Esophagus muscularis mucosa (tissue), 4 donors: ENCODE measurements around the gene MESP1. TPM values are rescaled to one million over a fixed set of nuclear protein-coding genes. Genes with fewer than 3 reads are reported as not detected.
"Not testable (repeated sequence)": the region's sequence is repeated elsewhere in the genome, so short reads cannot be mapped to it uniquely, and the experiment has no call there.

Experiments
- DNase-seq: peaks from one replicate; pipeline ENCODE4 v3.0.0-alpha.2; 2017; ENCODE audit errors: extremely low spot score
- H3K27ac ChIP-seq, 4 donors: fragments of 200-600 bp; sonication (generic); replicated peaks in 1 of 4; 1 replicate in 3 of 4; 2 replicates in 1 of 4; pipeline ENCODE4 v1.5.1; 2016 to 2019; ENCODE audit warnings: mild to moderate bottlenecking in 1 of 4
- H3K27me3 ChIP-seq, 4 donors: fragments of 200-600 bp; sonication (generic); one replicate each; pipeline versions ENCODE4 v1.5.1 to v1.6.0; 2016 to 2019
- H3K36me3 ChIP-seq, 4 donors: fragments of 200-600 bp; sonication (generic); one replicate each; pipeline ENCODE4 v1.5.1; 2016 to 2019
- H3K4me1 ChIP-seq, 4 donors: fragments of 200-600 bp; sonication (generic); one replicate each; pipeline ENCODE4 v1.5.1; 2016 to 2019
- H3K4me3 ChIP-seq, 4 donors: fragments of 200-600 bp; sonication (generic); 1 replicate in 2 of 4; 2 replicates in 2 of 4; pipeline ENCODE4 v1.5.1; 2016 to 2019; ENCODE audit warnings: mild to moderate bottlenecking in 4 of 4, moderate library complexity in 1 of 4
- H3K9me3 ChIP-seq, 4 donors: fragments of 200-600 bp; sonication (generic); 1 replicate in 3 of 4; 2 replicates in 1 of 4; pipeline ENCODE4 v1.5.1; 2016 to 2019
- CTCF ChIP-seq, 3 experiments: fragments of 200-600 bp in 2 of 3; fragments of 450-650 bp in 1 of 3; sonication (generic) in 2 of 3; IDR thresholded peaks; one replicate each; pipeline ENCODE4 v1.5.1; 2017 to 2019; ENCODE audit warnings: antibody characterized with exemption in 3 of 3, mild to moderate bottlenecking in 2 of 3, moderate library complexity in 1 of 3
- EP300 ChIP-seq: sonication (generic); formaldehyde crosslinking; IDR thresholded peaks from one replicate; pipeline ENCODE4 v1.6.1; 2017; ENCODE audit warnings: antibody characterized with exemption
- POLR2A ChIP-seq: fragments of 450-650 bp; IDR thresholded peaks from one replicate; pipeline ENCODE4 v1.6.1; 2017; ENCODE audit warnings: antibody characterized with exemption, moderate library complexity, mild to moderate bottlenecking, low read depth
- POLR2AphosphoS5 ChIP-seq, 2 donors: sonication (generic); formaldehyde crosslinking; IDR thresholded peaks; one replicate each; pipeline ENCODE4 v1.6.1; 2017; ENCODE audit warnings: antibody characterized with exemption in 2 of 2
- WGBS: methylation state at CpG from one replicate; pipeline ENCODE4 v1.1.5; 2018; 5-methylcytosine and 5-hydroxymethylcytosine counted together
- intact Hi-C: fragments of 100-400 bp; cut with DNase I; formaldehyde crosslinking; loops from one replicate; pipeline ENCODE4 v1.15.1; 2023
- total RNA-seq, 4 donors: library from RNA; depleted of rRNA; stranded (reverse); fragments of >200 nt; gene quantifications; one replicate each; pipeline versions ENCODE4 v1.1.0 to v1.2.1, GENCODE V29; 2016

MESP1 gene
- total RNA-seq, 4 donors from 2014 or later, result 0.50 to 2.8 (median 1.7) TPM

GRCh38 chr15:89785064-89785773 is 34.2 kb upstream of the MESP1 start:
- TF ChIP-seq POLR2AphosphoS5 (IDR thresholded peaks at IDR 0.05), result no peak
- TF ChIP-seq POLR2A, result no peak
- TF ChIP-seq EP300, result no peak
- TF ChIP-seq CTCF (IDR thresholded peaks at IDR 0.05), result no peak
- Histone ChIP-seq H3K27ac (no peak overlapping the region), H3K9me3 (peaks cover 0 to 14% (median 5%) of the 10 kb centered on the region in 4 donors), H3K4me1 (no peaks in the 10 kb centered on the region), H3K36me3 (no peaks in the 10 kb centered on the region), H3K4me3 (no peak overlapping the region), H3K27me3 (no peaks in the 10 kb centered on the region)
- DNase-seq, result no peak
- WGBS, result 80% methylated on average over 10 of the region's 13 CpGs
- intact Hi-C loops, result no loop called here

GRCh38 chr15:89784686-89784960 is 33.6 kb upstream of the MESP1 start:
- TF ChIP-seq CTCF (IDR thresholded peaks at IDR 0.05), result no peak
- TF ChIP-seq POLR2AphosphoS5 (IDR thresholded peaks at IDR 0.05), result no peak
- no peak for TF ChIP-seq POLR2A
- no peak for TF ChIP-seq EP300

GRCh38 chr15:89783861-89784685 is 33.0 kb upstream of the MESP1 start:
- H3K9me3 ChIP-seq, result peaks cover 0 to 14% (median 5%) of the 10 kb centered on the region in 4 donors
- intact Hi-C loops, result no loop called here
- no peaks in the 10 kb centered on the region for H3K4me1 ChIP-seq
- H3K36me3 ChIP-seq, result no peaks in the 10 kb centered on the region
- 90% methylated on average over 12 of the region's 15 CpGs for WGBS
- H3K27ac ChIP-seq, result no peak overlapping the region
- no peak for DNase-seq
- TF ChIP-seq EP300 (no peak), CTCF (IDR thresholded peaks at IDR 0.05) (no peak), POLR2A (no peak), POLR2AphosphoS5 (IDR thresholded peaks at IDR 0.05) (no peak)
- no peaks in the 10 kb centered on the region for H3K27me3 ChIP-seq
- no peak overlapping the region for H3K4me3 ChIP-seq

More at GRCh38 chr15:89784686-89784960, 33.6 kb upstream of the MESP1 start:
- Histone ChIP-seq H3K4me3 (no peak overlapping the region), H3K27me3 (no peaks in the 10 kb centered on the region), H3K27ac (no peak overlapping the region), H3K9me3 (peaks cover 0 to 14% (median 5%) of the 10 kb centered on the region in 4 donors), H3K4me1 (no peaks in the 10 kb centered on the region), H3K36me3 (no peaks in the 10 kb centered on the region)
- no peak for DNase-seq
- intact Hi-C loops, result no loop called here
- WGBS, result 77% methylated on average over 4 of the region's 7 CpGs

- no peak overlapping the region for H3K27ac ChIP-seq
- 91% methylated on average over 7 of the region's 14 CpGs for WGBS
- H3K36me3 ChIP-seq, result no peaks in the 10 kb centered on the region
- intact Hi-C loops, result no loop called here
- H3K4me1 ChIP-seq, result no peaks in the 10 kb centered on the region
- no peak for DNase-seq
- TF ChIP-seq POLR2A (no peak), POLR2AphosphoS5 (IDR thresholded peaks at IDR 0.05) (no peak), CTCF (IDR thresholded peaks at IDR 0.05) (no peak), EP300 (no peak)
- H3K4me3 ChIP-seq, result no peak overlapping the region
- peaks cover 0 to 10% (median 5%) of the 10 kb centered on the region in 4 donors for H3K9me3 ChIP-seq
- no peaks in the 10 kb centered on the region for H3K27me3 ChIP-seq
Measured at GRCh38 chr15:89783111-89783860, 32.2 kb upstream of the MESP1 start.

- H3K27ac ChIP-seq, H3K4me1 ChIP-seq, H3K36me3 ChIP-seq, DNase-seq, H3K9me3 ChIP-seq, H3K27me3 ChIP-seq, intact Hi-C loops, H3K4me3 ChIP-seq: not testable (repeated sequence)
- 91% methylated on average over 9 of the region's 9 CpGs for WGBS
Measured at GRCh38 chr15:89782619-89782950, 31.5 kb upstream of the MESP1 start.
